HUES48 (cell line): ENCODE data around the gene CDKN1A.

Experiments
- H3K27ac ChIP-seq: one replicate; pipeline ENCODE4 v1.7.0; 2013; ENCODE audit warnings: low read depth, low read length, inconsistent platforms
- H3K27me3 ChIP-seq: 2 replicates; pipeline ENCODE4 v1.6.1; 2013; ENCODE audit warnings: mild to moderate bottlenecking, low read length; ENCODE audit not compliant: control insufficient read depth, insufficient read depth
- H3K36me3 ChIP-seq: 2 replicates; pipeline ENCODE4 v1.6.1; 2013; ENCODE audit warnings: low read length; ENCODE audit not compliant: control insufficient read depth, insufficient read depth
- H3K4me1 ChIP-seq: 2 replicates; pipeline ENCODE4 v1.6.1; 2013; ENCODE audit warnings: mild to moderate bottlenecking, low read length; ENCODE audit not compliant: control insufficient read depth, insufficient read depth
- H3K4me3 ChIP-seq: 2 replicates; pipeline ENCODE4 v1.5.1; 2013; ENCODE audit warnings: mild to moderate bottlenecking, low read depth, low read length
- H3K9ac ChIP-seq: 2 replicates; pipeline ENCODE4 v1.6.1; 2013; ENCODE audit warnings: mild to moderate bottlenecking, low read depth, low read length, moderate library complexity
- H3K9me3 ChIP-seq: 2 replicates; pipeline ENCODE4 v1.6.1; 2013; ENCODE audit warnings: low read length; ENCODE audit not compliant: control insufficient read depth, insufficient read depth

CDKN1A gene

DNA sequence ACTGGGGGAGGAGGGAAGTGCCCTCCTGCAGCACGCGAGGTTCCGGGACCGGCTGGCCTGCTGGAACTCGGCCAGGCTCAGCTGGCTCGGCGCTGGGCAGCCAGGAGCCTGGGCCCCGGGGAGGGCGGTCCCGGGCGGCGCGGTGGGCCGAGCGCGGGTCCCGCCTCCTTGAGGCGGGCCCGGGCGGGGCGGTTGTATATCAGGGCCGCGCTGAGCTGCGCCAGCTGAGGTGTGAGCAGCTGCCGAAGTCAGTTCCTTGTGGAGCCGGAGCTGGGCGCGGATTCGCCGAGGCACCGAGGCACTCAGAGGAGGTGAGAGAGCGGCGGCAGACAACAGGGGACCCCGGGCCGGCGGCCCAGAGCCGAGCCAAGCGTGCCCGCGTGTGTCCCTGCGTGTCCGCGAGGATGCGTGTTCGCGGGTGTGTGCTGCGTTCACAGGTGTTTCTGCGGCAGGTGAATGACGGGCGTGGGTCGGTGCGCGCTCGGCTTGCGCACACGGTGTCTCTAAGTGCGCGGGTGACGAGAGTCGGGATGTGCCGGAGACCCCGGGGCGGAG lies at the start of gene CDKN1A:
TSS of gene CDKN1A (plus strand) at position 227 of the 555 bp plus-strand sequence. CDS start 5,388 bp downstream, outside the sequence.
- Histone ChIP-seq H3K9me3 (no peaks in the 10 kb centered on the region), H3K4me1 (peaks cover 23% of the 10 kb centered on the region), H3K9ac (peak within 1 kb of the TSS; percentile 58; the same call in 1 of the 2 replicates), H3K4me3 (peak within 1 kb of the TSS; percentile 82), H3K27me3 (peaks cover 37% of the 10 kb centered on the region), H3K27ac (peak within 1 kb of the TSS; percentile 55), H3K36me3 (peaks cover under 1% of the 10 kb centered on the region; the same call in 1 of the 2 replicates)

DNA sequence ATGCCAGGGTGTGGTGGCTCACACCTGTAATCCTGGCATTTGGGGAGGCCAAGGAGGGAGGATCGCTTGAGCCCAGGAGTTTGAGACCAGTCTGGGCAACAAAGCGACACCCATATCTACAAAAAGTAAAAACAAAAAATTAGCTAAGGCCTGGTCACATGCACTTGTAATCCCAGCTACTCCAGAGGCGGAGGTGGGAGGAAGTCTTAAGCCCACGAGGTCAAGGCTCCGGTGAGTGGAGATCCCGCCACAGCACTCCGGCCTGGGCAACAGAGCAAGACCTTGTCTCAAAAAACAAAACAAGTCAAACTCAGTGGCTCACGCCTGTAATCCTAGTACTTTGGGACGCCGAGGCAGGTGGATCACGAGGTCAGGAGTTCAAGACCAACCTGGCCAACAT lies 48.7 kb upstream of the CDKN1A start:
- H3K27ac ChIP-seq = no peak overlapping the region
- H3K4me3 ChIP-seq = no peak overlapping the region
- no peaks in the 10 kb centered on the region for H3K36me3 ChIP-seq
- H3K9ac ChIP-seq = no peak overlapping the region
- no peaks in the 10 kb centered on the region for H3K27me3 ChIP-seq
- H3K4me1 ChIP-seq = no peaks in the 10 kb centered on the region
- no peaks in the 10 kb centered on the region for H3K9me3 ChIP-seq

DNA sequence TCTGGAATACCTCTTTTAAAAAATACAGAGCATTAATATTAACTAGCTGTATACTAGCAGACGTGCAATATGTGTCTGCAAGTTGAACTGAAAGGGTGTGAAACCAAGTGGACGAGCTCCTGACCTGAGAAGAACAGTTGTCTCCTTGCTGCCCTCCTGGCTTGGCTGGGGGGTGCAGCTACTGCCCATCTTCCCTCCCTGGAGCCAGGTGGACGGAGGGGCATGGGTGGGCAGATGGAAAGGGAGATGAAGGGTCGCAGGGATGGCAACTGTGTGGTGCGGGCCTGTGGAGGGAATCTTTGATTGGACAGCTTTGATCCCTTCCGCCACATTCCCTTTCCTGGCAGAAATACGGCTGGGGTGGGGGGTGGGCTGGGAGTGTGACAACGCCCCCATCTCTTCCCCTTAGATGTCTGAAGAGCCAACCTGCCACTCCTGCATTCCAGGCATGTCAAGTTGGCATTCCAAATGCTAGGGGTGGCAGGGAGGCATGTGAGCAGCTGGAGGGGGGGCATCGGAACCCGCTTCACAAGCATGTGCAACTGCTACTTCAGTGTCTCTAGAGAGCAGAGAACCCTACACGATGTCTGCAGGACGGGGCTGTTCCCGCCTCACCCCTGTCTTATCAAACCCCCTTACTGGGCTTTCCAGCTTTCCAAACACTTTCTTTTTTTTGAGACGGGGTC lies 47.0 kb upstream of the CDKN1A start:
- H3K27me3 ChIP-seq = no peaks in the 10 kb centered on the region
- H3K4me1 ChIP-seq = no peaks in the 10 kb centered on the region
- no peak overlapping the region for H3K9ac ChIP-seq
- H3K27ac ChIP-seq = no peak overlapping the region
- H3K36me3 ChIP-seq = no peaks in the 10 kb centered on the region
- no peaks in the 10 kb centered on the region for H3K9me3 ChIP-seq
- no peak overlapping the region for H3K4me3 ChIP-seq

DNA sequence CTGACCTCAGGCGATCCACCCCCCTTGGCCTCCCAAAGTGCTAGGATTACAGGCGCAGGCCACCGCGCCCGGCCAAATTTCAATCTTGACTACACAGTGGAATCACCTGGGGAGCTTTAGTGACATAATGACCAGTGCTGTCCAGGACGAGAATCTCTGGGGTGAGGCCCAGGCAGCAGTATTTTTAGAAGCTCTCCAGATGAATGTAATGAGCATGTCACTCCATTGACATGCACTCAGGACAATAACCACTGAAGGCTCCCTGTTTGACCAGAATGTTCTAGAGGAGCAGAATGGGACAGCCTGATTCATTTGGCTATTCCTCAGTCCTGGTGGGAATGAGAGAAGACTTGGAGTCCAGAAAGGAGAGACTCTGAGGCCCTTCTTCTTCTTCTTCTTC lies 45.1 kb upstream of the CDKN1A start:
- Histone ChIP-seq H3K9me3 (no peaks in the 10 kb centered on the region), H3K9ac (no peak overlapping the region), H3K4me1 (no peaks in the 10 kb centered on the region), H3K4me3 (no peak overlapping the region), H3K27ac (no peak overlapping the region), H3K36me3 (no peaks in the 10 kb centered on the region), H3K27me3 (no peaks in the 10 kb centered on the region)

DNA sequence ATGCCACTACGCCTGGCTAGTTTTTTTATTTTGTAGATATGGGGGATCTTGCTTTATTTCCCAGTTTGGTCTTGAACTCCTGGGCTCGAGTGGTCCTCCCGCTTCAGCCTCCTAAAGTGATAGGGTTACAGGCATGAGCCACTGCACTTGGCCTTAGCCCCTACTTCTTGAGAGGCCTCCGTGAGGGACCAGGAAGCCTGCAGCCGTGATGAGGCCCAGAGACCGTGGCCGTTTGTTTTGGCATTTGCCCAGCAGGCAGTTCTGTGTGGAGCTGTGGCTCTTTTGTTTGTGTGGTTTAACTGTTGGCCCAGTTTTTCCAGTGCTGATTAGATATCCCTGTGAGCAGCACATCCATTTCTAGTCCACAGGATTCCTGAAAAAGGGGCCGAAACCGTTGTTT lies 44.6 kb upstream of the CDKN1A start:
- Histone ChIP-seq H3K4me3 (no peak overlapping the region), H3K4me1 (no peaks in the 10 kb centered on the region), H3K27ac (no peak overlapping the region), H3K36me3 (no peaks in the 10 kb centered on the region), H3K27me3 (no peaks in the 10 kb centered on the region), H3K9ac (no peak overlapping the region), H3K9me3 (no peaks in the 10 kb centered on the region)

DNA sequence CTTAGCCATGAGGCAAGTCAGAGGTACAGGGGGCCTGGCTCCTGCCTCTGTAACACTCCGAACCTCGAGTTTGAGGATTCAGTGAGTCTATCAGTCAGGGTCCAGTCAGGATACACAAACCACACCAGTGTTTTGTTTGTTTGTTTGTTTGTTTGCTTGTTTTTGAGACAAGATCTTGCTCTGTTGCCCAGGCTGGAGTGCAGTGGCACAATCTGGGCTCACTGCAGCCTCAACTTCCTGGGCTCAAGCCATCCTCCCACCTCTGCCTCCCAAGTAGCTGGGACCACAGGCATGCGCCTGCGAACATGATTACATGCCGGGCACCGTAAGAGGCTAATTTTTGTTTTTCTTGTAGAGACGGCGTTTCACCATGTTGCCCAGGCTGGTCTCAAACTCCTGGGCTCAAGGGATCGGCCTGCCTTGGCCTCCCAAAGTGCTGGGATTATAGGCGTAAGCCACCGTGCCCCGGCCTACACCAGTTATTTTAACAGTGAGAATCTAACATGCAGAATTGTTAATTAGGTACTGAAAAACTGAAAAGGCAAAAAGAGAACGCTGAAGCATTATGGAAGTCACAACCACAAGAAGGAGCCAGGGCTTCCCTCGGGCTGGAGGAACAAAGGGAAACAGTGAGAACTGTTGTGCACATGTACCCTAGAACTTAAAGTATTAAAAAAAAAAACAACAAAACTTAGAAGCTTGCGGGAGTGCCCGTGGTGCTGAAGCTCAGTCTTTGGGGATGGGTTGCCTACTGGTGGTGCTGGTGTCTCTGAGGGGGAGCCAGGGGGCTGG lies 44.0 kb upstream of the CDKN1A start:
- H3K27me3 ChIP-seq = no peaks in the 10 kb centered on the region
- H3K4me1 ChIP-seq = no peaks in the 10 kb centered on the region
- H3K36me3 ChIP-seq = no peaks in the 10 kb centered on the region
- H3K4me3 ChIP-seq = no peak overlapping the region
- H3K9me3 ChIP-seq = no peaks in the 10 kb centered on the region
- H3K27ac ChIP-seq = no peak overlapping the region
- H3K9ac ChIP-seq = no peak overlapping the region

DNA sequence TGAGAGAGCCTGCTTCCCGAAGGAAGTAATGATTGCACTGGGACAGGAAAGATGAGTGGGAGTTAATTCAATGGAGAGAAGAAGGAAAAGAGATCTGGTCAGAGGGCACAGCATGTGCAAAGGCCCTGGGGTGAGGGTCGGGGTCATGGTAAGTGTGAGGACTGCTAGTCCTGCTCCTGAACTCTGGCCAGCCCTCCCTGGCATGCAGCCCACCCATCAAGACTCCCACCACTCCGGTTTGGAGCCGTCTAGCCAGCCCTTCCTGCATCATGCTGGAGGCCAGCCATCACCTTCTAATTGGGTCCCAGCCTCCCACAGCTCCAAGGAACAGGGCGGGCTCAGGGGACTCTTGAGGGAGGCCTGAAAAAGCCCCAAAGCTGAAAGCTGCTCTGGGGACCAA lies 42.2 kb upstream of the CDKN1A start:
- no peaks in the 10 kb centered on the region for H3K9me3 ChIP-seq
- H3K9ac ChIP-seq = no peak overlapping the region
- H3K4me1 ChIP-seq = no peaks in the 10 kb centered on the region
- H3K27ac ChIP-seq = no peak overlapping the region
- H3K27me3 ChIP-seq = no peaks in the 10 kb centered on the region
- H3K36me3 ChIP-seq = no peaks in the 10 kb centered on the region
- no peak overlapping the region for H3K4me3 ChIP-seq

DNA sequence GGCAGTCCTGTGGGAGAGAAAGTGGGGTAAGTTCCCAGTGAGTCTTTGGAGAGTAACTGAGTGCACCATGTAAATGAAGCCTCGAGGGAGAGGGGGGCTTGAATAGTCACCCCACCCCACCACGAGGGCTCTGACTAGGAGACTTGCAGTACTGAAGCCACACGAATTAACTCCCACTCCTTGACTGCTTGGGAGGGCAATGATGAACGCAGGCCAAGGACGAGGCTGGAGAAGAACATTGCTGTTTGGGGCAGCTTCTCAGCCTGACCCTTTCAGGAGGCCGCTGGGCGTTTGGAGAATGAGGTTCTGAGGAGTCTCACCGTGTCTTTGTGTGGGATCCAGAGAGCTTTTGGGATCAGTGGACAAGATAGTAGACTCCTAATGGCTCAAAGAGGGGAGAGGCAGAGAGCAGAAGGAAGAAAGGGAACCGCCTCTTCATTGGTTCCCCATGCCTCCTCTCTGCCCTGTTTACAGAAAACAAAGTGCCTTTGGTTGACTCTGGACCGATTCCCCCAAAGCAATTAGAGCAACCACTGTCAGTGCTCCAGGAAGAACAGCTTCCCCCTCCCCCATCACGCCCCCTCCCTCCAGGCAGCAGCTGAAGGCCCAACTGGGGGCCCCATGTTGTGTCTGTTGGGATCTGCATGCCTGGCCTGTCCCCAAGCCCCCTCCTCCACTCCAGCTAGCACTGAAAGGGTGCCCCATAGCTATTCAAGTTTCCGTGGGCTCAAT lies 41.7 kb upstream of the CDKN1A start:
- no peaks in the 10 kb centered on the region for H3K4me1 ChIP-seq
- H3K27me3 ChIP-seq = no peaks in the 10 kb centered on the region
- H3K36me3 ChIP-seq = no peaks in the 10 kb centered on the region
- no peak overlapping the region for H3K27ac ChIP-seq
- H3K9me3 ChIP-seq = no peaks in the 10 kb centered on the region
- no peak overlapping the region for H3K9ac ChIP-seq
- H3K4me3 ChIP-seq = no peak overlapping the region

DNA sequence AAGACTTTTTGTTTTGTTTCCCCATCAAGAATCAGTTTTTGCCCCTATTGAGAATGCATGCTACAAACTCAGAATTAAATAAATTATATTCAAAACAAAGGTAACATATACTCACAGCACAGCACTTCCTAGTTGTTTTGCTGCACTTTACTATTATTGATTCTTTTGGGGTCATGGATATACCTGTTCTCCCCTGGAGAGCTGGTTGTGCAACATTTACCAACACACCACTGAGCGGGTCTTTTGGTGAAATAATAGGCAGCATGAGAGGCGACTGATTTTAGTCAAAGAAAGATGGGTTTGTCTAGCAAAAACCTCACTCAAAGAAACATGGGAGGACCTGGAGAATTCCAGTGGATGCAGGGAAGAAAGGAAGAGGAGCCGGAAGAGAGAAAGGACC lies 39.9 kb upstream of the CDKN1A start:
- no peaks in the 10 kb centered on the region; the same call in 1 of the 2 replicates for H3K4me1 ChIP-seq
- H3K27me3 ChIP-seq = no peaks in the 10 kb centered on the region
- no peaks in the 10 kb centered on the region for H3K9me3 ChIP-seq
- H3K9ac ChIP-seq = no peak overlapping the region
- no peak overlapping the region for H3K4me3 ChIP-seq
- H3K27ac ChIP-seq = no peak overlapping the region
- no peaks in the 10 kb centered on the region for H3K36me3 ChIP-seq

DNA sequence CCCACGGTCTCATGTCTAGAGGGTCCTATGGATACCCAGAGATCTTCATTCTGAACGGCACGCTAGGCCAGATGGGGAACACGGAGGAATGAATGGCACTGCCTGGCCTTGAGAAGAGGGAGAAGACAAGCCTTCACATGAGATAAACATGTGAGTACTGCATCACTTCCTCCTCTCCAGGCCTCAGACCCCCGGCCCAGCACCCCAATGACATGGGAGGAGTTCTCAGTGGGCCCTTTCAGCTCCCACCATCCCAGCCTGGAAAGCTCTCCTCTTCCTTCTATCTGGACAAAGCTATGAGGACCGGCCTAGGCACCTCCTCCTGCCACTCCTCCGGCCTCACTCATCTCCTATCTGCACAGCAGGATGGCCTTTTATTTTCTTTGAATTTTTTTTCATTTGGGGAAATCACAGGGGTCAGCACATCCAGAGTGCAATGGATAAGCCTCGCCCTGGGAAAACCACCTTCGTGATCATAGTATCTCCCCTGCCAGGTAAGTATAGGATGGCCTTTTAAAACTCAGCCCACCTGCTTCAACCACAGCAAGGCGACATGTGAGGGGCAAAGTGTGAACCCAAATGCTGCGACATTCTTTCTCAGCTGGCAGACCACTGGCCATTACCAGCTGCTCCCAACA lies 39.2 kb upstream of the CDKN1A start:
- no peak overlapping the region for H3K9ac ChIP-seq
- no peak overlapping the region for H3K4me3 ChIP-seq
- H3K36me3 ChIP-seq = no peaks in the 10 kb centered on the region
- H3K4me1 ChIP-seq = no peaks in the 10 kb centered on the region; the same call in 1 of the 2 replicates
- no peaks in the 10 kb centered on the region for H3K27me3 ChIP-seq
- no peak overlapping the region for H3K27ac ChIP-seq
- H3K9me3 ChIP-seq = no peaks in the 10 kb centered on the region
